ENCODE results near the gene MBOAT2. TPM values are rescaled to one million over a fixed set of nuclear protein-coding genes. Genes with fewer than 3 reads are reported as not detected.
A peak's percentile ranks its signal among the peaks of the same experiment; 100 is the strongest.

Gene MBOAT2
- total and polyA plus RNA-seq, 7 donors, result 0.11 to 3.5 (median 0.83) TPM

DNA sequence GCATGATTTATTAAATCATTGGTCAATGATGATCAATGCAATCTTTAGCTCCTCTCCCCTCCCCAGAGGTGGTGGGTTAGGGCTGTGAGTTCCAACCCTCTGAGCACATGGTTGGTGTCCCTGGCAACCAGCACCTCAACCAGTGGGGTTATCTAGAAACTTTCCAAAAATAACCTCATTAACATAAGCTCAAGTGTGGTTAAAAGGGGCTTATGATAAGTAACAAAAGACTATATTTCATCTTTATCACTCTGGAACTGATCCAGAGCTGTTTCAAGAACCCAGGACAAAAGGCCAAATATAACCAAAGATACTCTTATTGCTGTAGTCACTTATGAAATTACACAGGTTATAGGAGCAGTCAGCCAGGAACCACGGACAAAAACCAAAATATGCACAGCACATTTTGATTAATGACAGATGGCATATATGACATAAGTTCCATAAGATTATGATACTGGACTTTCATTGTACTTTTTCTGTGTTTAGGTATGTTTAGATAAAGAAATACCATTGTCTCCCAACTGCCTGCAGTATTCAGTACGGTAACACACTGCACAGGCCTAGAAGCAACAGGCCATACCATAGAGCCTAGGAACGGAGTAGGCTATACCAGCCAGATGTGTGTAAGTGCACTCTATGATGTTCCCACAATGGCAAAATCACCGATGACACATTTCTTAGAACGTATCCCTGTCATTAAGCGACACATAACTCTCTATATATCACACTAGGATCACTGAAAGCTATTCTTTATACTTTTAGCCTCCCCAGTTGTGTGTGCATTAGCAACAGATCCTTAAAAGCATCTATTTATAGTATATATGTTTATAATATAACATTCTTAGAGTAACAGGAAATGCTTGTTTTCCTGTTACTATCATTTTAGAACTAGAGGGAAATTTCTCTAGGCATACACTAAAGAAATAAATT, 197.9 kb downstream of the MBOAT2 start:
- intact Hi-C loops (cut with DNase I), result no loop called here
- peak overlapping the region; percentile 81 for H3K27ac ChIP-seq
- peaks cover 29% of the 10 kb centered on the region for H3K4me1 ChIP-seq
- no peaks in the 10 kb centered on the region for H3K27me3 ChIP-seq (ENCODE audit: insufficient read depth in 3 of 3, low read length in 2 of 3)
- 79 to 88% (median 88%) methylated on average over 6 of the region's 6 CpGs for WGBS, 3 donors
- no peaks in the 10 kb centered on the region for H3K9me3 ChIP-seq
- ATAC-seq (no peak), DNase-seq (no peak)
- peaks cover 5 to 75% of the 10 kb centered on the region in 2 donors for H3K36me3 ChIP-seq (ENCODE audit: insufficient read depth in 1 of 2, low read depth in 1 of 2)
- TF ChIP-seq, protein P1, sequence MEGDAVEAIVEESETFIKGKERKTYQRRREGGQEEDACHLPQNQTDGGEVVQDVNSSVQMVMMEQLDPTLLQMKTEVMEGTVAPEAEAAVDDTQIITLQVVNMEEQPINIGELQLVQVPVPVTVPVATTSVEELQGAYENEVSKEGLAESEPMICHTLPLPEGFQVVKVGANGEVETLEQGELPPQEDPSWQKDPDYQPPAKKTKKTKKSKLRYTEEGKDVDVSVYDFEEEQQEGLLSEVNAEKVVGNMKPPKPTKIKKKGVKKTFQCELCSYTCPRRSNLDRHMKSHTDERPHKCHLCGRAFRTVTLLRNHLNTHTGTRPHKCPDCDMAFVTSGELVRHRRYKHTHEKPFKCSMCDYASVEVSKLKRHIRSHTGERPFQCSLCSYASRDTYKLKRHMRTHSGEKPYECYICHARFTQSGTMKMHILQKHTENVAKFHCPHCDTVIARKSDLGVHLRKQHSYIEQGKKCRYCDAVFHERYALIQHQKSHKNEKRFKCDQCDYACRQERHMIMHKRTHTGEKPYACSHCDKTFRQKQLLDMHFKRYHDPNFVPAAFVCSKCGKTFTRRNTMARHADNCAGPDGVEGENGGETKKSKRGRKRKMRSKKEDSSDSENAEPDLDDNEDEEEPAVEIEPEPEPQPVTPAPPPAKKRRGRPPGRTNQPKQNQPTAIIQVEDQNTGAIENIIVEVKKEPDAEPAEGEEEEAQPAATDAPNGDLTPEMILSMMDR (IDR thresholded peaks at IDR 0.05), result no peak
- no peak overlapping the region for H3K4me3 ChIP-seq

DNA sequence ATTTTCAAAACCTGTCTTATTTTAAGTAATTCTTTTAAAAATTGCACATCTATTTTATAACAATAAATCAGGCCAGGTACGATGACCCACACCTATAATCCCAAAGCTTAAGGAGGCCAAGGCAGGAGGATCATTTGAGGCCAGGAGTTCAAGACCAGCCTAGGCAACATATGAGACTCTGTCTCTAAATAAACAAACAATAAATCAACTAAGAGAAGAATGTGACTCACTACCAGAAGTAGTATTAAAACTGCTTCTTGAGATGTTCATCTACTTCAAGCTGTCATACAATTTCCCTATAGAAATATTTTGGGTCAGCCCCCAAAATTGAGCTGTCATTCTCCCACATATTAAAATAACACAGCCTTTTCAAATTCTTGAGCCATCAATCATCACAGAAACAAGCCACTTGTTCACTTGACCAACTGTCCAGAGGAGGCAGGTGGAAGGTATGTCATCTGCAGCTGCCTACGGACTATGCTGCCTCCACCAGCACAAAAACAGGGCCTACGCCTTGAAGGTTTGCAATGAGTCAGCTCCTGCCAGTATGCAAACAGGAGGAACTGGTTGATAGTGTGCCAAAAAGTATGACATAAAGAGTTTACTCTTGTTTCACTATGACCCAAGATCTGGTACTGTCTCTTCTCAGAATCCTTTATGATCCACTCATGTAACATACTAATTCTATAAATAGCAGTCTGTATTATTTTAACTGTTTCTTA, 199.7 kb downstream of the MBOAT2 start:
- DNase-seq (peak; percentile 47 to 80), ATAC-seq (peak; percentile 97 to 99 (median 98))
- TF ChIP-seq, protein P1 (IDR thresholded peaks at IDR 0.05), result no peak
- Histone ChIP-seq H3K9me3 (no peaks in the 10 kb centered on the region), H3K27ac (peak overlapping the region; percentile 81), H3K4me1 (peaks cover 29% of the 10 kb centered on the region), H3K36me3 (ENCODE audit: insufficient read depth in 1 of 2, low read depth in 1 of 2) (peaks cover 0 to 75% of the 10 kb centered on the region in 2 donors), H3K27me3 (ENCODE audit: insufficient read depth in 3 of 3, low read length in 2 of 3) (no peaks in the 10 kb centered on the region), H3K4me3 (no peak overlapping the region)
- 34 to 60% (median 43%) methylated on average over 3 of the region's 3 CpGs for WGBS, 3 donors
- intact Hi-C loops (cut with DNase I), result no loop called here

DNA sequence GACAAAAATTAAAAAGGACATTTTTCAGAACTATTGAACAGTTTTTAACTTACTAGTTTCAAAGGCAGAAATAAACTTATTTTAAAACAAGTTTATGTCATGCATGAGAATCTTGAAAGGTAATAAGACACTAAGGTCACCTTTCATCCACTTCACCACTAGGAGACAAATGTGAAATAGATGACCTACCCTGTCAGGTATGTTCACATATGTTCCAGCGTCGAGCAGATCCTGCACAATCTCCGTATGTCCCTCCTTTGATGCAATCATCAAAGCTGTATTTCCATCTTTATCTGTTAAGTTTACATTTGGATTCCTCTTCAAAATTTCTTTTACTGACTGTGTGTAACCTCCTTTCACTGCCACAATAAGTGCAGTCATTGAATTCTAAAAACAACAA, 200.7 kb downstream of the MBOAT2 start:
- DNase-seq, result no peak
- H3K4me3 ChIP-seq, result no peak overlapping the region
- intact Hi-C loops (cut with DNase I), result no loop called here
- peaks cover 0 to 78% of the 10 kb centered on the region in 2 donors for H3K36me3 ChIP-seq (ENCODE audit: insufficient read depth in 1 of 2, low read depth in 1 of 2)
- ATAC-seq, result peak in 1 of 4 donors; percentile 36
- 59 to 73% (median 72%) methylated on average over 3 of the region's 3 CpGs for WGBS, 3 donors
- H3K27me3 ChIP-seq (ENCODE audit: insufficient read depth in 3 of 3, low read length in 2 of 3), result no peaks in the 10 kb centered on the region
- H3K4me1 ChIP-seq, result peaks cover 28% of the 10 kb centered on the region
- TF ChIP-seq, protein P1 (IDR thresholded peaks at IDR 0.05), result no peak
- no peaks in the 10 kb centered on the region for H3K9me3 ChIP-seq
- peak overlapping the region; percentile 81 for H3K27ac ChIP-seq

Other genes with a start within 250 kb of the MBOAT2 start
- gene KIDINS220, start 166.1 kb downstream of the MBOAT2 start, total RNA-seq, result 10 to 100 TPM; 40.4 to 52.0 (median 46.5) TPM
- 10 to 100 TPM in 2 of 3 donors, 1 to 10 TPM in 1; 7.5 to 29.1 (median 10.9) TPM for gene KIDINS220, start 166.1 kb downstream of the MBOAT2 start, polyA plus RNA-seq
- gene ASAP2, start 203.1 kb upstream of the MBOAT2 start, total RNA-seq, result 1 to 10 TPM; 2.5 to 9.0 (median 4.1) TPM
- gene ASAP2, start 203.1 kb upstream of the MBOAT2 start, polyA plus RNA-seq, result 1 to 10 TPM; 1.6 to 3.3 (median 2.0) TPM